HepG2 (cell line): Measurements from ENCODE around the gene PSMC5. TPM values are rescaled to one million over a fixed set of nuclear protein-coding genes. Genes with fewer than 3 reads are reported as not detected.

Source experiments
- AHR ChIP-seq: IDR thresholded peaks from 2 replicates; pipeline ENCODE4 v1.6.1; 2018; ENCODE audit warnings: missing genetic modification reagents, missing compliant biosample characterization
- BATF2 ChIP-seq: sonication (generic); formaldehyde crosslinking; IDR thresholded peaks from 2 replicates; pipeline ENCODE4 v1.8.0; 2022; ENCODE audit warnings: mild to moderate bottlenecking, missing genetic modification reagents, moderate library complexity
- CHD4 ChIP-seq: fragments of 200-600 bp; sonication (generic); IDR thresholded peaks from 2 replicates; pipeline ENCODE4 v1.7.0; 2017; ENCODE audit warnings: mild to moderate bottlenecking, low read length, borderline replicate concordance
- DNMT3B ChIP-seq: conservative IDR thresholded peaks from 2 replicates; pipeline ENCODE4 v1.6.1; 2016; ENCODE audit warnings: missing biosample characterization, control low read depth
- FIP1L1 ChIP-seq: fragments of 200-400 bp; formaldehyde crosslinking; IDR thresholded peaks from 2 replicates; pipeline ENCODE4 v1.6.1; 2018; ENCODE audit warnings: low read depth, mild to moderate bottlenecking, low read length, moderate library complexity, borderline replicate concordance; ENCODE audit not compliant: insufficient read depth
- MXD4 ChIP-seq: IDR thresholded peaks from 2 replicates; pipeline ENCODE4 v1.6.1; 2016; ENCODE audit warnings: mild to moderate bottlenecking, missing biosample characterization, missing genetic modification reagents
- NRL ChIP-seq: sonication (generic); formaldehyde crosslinking; IDR thresholded peaks from 2 replicates; pipeline ENCODE4 v1.5.0; 2020; ENCODE audit warnings: missing genetic modification reagents, mild to moderate bottlenecking, moderate library complexity, borderline replicate concordance
- PCBP1 ChIP-seq: fragments of 200-400 bp; formaldehyde crosslinking; IDR thresholded peaks from 2 replicates; pipeline ENCODE4 v1.6.1; 2017; ENCODE audit warnings: mild to moderate bottlenecking, low read depth, low read length, borderline replicate concordance
- ZNF235 ChIP-seq: sonication (generic); formaldehyde crosslinking; IDR thresholded peaks from 2 replicates; pipeline ENCODE4 v1.8.1; 2023; ENCODE audit warnings: mild to moderate bottlenecking, missing genetic modification reagents, borderline replicate concordance
- ZNF280B ChIP-seq: sonication (generic); formaldehyde crosslinking; IDR thresholded peaks from 2 replicates; pipeline ENCODE4 v1.5.0; 2020; ENCODE audit warnings: missing genetic modification reagents, mild to moderate bottlenecking, borderline replicate concordance
- ZNF296 ChIP-seq: sonication (generic); formaldehyde crosslinking; conservative IDR thresholded peaks from 2 replicates; pipeline ENCODE4 v1.5.0; 2020; ENCODE audit warnings: mild to moderate bottlenecking, missing genetic modification reagents
- ZNF496 ChIP-seq: sonication (generic); formaldehyde crosslinking; IDR thresholded peaks from 2 replicates; pipeline ENCODE4 v1.8.1; 2023; ENCODE audit warnings: mild to moderate bottlenecking, moderate library complexity, missing genetic modification reagents; ENCODE audit not compliant: insufficient replicate concordance
- ZNF616 ChIP-seq: sonication (generic); formaldehyde crosslinking; IDR thresholded peaks from 2 replicates; pipeline ENCODE4 v1.5.0; 2020; ENCODE audit warnings: low read depth, mild to moderate bottlenecking, missing genetic modification reagents
- ZNF713 ChIP-seq: sonication (generic); formaldehyde crosslinking; IDR thresholded peaks from 2 replicates; pipeline ENCODE4 v1.4.0; 2020; ENCODE audit warnings: mild to moderate bottlenecking, missing genetic modification reagents
- ZNF83 ChIP-seq: sonication (generic); formaldehyde crosslinking; IDR thresholded peaks from 2 replicates; pipeline ENCODE4 v1.4.0; 2020; ENCODE audit warnings: missing genetic modification reagents, mild to moderate bottlenecking, borderline replicate concordance
- ZNF879 ChIP-seq: sonication (generic); formaldehyde crosslinking; IDR thresholded peaks from 2 replicates; pipeline ENCODE4 v1.8.1; 2023; ENCODE audit warnings: missing genetic modification reagents
- ZNF891 ChIP-seq: sonication (generic); formaldehyde crosslinking; IDR thresholded peaks from 2 replicates; pipeline ENCODE4 v1.5.0; 2020; ENCODE audit warnings: mild to moderate bottlenecking, missing genetic modification reagents
- polyA plus RNA-seq, 8 experiments: library from polyadenylated mRNA; depleted of rRNA in 3 of 8; stranded (reverse) in 7 of 8; unstranded in 1 of 8; fragments of >200 nt; fragmentation: Illumina TruSeq in 4 of 8; extraction: Trizol in 4 of 8; gene quantifications; 2 replicates each; pipeline versions ENCODE4 v1.2.1 to v1.2.3, GENCODE V29; 2011 to 2016; ENCODE audit warnings: low read depth in 4 of 8, missing spikeins in 1 of 8, mixed read lengths in 1 of 8; ENCODE audit not compliant: insufficient read depth in 1 of 8
- total RNA-seq, 5 experiments: library from RNA; depleted of rRNA; stranded (reverse); fragments of >200 nt; fragmentation: Illumina TruSeq; extraction: Trizol; gene quantifications; 2 replicates each; pipeline ENCODE4 v1.2.3, GENCODE V29; 2016; ENCODE audit warnings: low read depth in 1 of 5
- TF ChIP-seq, protein P1 (sequence below): sonication (generic); formaldehyde crosslinking; conservative IDR thresholded peaks from 2 replicates; pipeline ENCODE4 v1.4.0; 2020; ENCODE audit warnings: missing genetic modification reagents
- TF ChIP-seq, protein P2 (sequence below): sonication (generic); formaldehyde crosslinking; IDR thresholded peaks from 2 replicates; pipeline ENCODE4 v1.5.0; 2020; ENCODE audit warnings: missing genetic modification reagents
- TF ChIP-seq, protein P3 (sequence below): sonication (generic); formaldehyde crosslinking; IDR thresholded peaks from 2 replicates; pipeline ENCODE4 v1.5.0; 2020; ENCODE audit warnings: mild to moderate bottlenecking, missing genetic modification reagents

Gene PSMC5
- total and polyA plus RNA-seq, 2 of the 13 experiments (the other 11 are each of a cell fraction or from before 2014, with no cell fraction given): 35.3 to 128 TPM

GRCh38 chr17:63826468-63827001 is 696 bp upstream of the PSMC5 start (continued):
- no peak for TF ChIP-seq ZNF280B
- TF ChIP-seq ZNF83 (CRISPR knock-in tag): 0 out of 2 replicates have a peak, but pooled peaks have one; percentile 24
- TF ChIP-seq CHD4: 0 out of 2 replicates have a peak, but pooled peaks have one; percentile 3
- peak; percentile 25; the same call in 1 of the 2 replicates for TF ChIP-seq FIP1L1
- 0 out of 2 replicates have a peak, but pooled peaks have one; percentile 21 for TF ChIP-seq PCBP1
- TF ChIP-seq, protein P1, sequence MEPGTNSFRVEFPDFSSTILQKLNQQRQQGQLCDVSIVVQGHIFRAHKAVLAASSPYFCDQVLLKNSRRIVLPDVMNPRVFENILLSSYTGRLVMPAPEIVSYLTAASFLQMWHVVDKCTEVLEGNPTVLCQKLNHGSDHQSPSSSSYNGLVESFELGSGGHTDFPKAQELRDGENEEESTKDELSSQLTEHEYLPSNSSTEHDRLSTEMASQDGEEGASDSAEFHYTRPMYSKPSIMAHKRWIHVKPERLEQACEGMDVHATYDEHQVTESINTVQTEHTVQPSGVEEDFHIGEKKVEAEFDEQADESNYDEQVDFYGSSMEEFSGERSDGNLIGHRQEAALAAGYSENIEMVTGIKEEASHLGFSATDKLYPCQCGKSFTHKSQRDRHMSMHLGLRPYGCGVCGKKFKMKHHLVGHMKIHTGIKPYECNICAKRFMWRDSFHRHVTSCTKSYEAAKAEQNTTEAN (CRISPR knock-in tag): 0 out of 2 replicates have a peak, but pooled peaks have one; percentile 2
- TF ChIP-seq ZNF296: 0 out of 2 replicates have a peak, but pooled peaks have one; percentile 54
- TF ChIP-seq ZNF235: no peak
- no peak for TF ChIP-seq MXD4 (CRISPR knock-in tag)
- TF ChIP-seq BATF2 (CRISPR knock-in tag): 0 out of 2 replicates have a peak, but pooled peaks have one; percentile 16
- TF ChIP-seq AHR (CRISPR knock-in tag): peak; percentile 80
- TF ChIP-seq ZNF879: 0 out of 2 replicates have a peak, but pooled peaks have one; percentile 85
- TF ChIP-seq, protein P2, sequence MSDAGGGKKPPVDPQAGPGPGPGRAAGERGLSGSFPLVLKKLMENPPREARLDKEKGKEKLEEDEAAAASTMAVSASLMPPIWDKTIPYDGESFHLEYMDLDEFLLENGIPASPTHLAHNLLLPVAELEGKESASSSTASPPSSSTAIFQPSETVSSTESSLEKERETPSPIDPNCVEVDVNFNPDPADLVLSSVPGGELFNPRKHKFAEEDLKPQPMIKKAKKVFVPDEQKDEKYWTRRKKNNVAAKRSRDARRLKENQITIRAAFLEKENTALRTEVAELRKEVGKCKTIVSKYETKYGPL (CRISPR knock-in tag): peak; percentile 62; the same call in 1 of the 2 replicates
- TF ChIP-seq ZNF713 (CRISPR knock-in tag): 0 out of 2 replicates have a peak, but pooled peaks have one; percentile 43
- TF ChIP-seq NRL (CRISPR knock-in tag): 0 out of 2 replicates have a peak, but pooled peaks have one; percentile 11
- TF ChIP-seq, protein P3, sequence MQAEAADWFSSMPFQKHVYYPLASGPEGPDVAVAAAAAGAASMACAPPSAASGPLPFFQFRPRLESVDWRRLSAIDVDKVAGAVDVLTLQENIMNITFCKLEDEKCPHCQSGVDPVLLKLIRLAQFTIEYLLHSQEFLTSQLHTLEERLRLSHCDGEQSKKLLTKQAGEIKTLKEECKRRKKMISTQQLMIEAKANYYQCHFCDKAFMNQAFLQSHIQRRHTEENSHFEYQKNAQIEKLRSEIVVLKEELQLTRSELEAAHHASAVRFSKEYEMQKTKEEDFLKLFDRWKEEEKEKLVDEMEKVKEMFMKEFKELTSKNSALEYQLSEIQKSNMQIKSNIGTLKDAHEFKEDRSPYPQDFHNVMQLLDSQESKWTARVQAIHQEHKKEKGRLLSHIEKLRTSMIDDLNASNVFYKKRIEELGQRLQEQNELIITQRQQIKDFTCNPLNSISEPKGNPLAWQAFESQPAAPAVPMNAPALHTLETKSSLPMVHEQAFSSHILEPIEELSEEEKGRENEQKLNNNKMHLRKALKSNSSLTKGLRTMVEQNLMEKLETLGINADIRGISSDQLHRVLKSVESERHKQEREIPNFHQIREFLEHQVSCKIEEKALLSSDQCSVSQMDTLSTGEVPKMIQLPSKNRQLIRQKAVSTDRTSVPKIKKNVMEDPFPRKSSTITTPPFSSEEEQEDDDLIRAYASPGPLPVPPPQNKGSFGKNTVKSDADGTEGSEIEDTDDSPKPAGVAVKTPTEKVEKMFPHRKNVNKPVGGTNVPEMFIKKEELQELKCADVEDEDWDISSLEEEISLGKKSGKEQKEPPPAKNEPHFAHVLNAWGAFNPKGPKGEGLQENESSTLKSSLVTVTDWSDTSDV (CRISPR knock-in tag): 0 out of 2 replicates have a peak, but pooled peaks have one; percentile 20
- no peak for TF ChIP-seq ZNF496 (CRISPR knock-in tag)
- 0 out of 2 replicates have a peak, but pooled peaks have one; percentile 71 for TF ChIP-seq DNMT3B
- peak; percentile 54; the same call in 1 of the 2 replicates for TF ChIP-seq ZNF616 (CRISPR knock-in tag)
- peak; percentile 56; the same call in 1 of the 2 replicates for TF ChIP-seq ZNF891 (CRISPR knock-in tag)
